GDM1 (cell line): ENCODE data around the gene CRYBG3.

Experiments
- DNase-seq: peaks from one replicate; lab custom pipeline; 2025; lab: John Stamatoyannopoulos, UW

CRYBG3 gene

DNA sequence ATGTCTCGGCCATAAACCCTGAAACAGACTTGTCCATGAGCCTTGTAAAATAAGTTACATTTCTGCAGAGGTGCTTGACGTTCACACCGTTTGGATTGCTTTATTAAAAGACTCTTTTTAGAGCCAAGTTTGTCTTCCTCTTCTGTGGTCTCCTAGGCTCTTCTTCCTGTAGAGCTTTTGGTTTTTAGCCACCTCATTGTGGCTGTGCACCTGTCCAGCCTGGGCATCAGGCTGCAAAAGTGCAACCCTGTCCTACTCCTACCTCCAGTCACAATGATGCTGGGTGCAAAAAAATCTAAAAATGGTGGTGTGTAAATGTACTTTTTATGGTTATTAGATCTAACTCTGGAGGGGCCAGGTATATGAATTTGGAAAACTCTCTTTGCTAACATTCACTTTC, 153.2 kb downstream of the CRYBG3 start:
- no peak for DNase-seq

DNA sequence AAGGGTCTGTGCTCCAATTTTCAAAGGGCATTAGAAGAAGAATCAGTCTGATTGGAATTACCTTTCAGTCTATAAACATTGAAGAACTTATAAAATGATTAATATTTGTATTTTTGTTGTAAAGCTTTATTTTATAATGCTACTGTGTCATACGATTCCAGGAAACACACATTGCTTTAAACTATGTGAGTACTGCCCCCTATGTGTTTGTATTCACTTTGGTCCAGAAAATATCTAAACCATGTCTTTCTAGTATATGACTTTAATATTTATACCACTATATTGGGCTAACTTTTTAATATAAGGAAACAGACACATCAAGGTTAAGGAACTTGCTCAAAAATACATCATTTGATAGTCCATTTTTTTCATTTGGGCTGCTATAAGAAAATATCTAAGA, 153.7 kb downstream of the CRYBG3 start:
- DNase-seq, result no peak

DNA sequence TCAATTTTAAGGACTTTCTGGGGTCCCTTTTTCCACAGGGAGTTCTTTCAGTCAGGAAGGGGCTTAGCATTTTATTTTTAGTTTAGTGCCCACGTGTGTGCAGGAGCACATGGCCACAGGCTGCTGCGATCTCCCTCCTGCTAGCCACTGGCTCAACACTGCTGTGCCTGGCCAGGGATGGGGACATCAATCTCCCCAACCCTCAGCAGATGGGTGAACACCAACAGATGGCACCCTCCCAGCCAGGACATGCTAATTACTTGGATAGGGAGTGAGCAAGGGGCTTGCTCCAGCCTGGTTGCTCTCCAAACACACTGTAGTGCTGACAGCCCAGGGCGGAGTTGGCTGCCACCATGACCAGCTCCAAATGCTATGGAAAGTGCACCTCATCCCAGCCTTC, 157.8 kb downstream of the CRYBG3 start:
- no peak for DNase-seq

DNA sequence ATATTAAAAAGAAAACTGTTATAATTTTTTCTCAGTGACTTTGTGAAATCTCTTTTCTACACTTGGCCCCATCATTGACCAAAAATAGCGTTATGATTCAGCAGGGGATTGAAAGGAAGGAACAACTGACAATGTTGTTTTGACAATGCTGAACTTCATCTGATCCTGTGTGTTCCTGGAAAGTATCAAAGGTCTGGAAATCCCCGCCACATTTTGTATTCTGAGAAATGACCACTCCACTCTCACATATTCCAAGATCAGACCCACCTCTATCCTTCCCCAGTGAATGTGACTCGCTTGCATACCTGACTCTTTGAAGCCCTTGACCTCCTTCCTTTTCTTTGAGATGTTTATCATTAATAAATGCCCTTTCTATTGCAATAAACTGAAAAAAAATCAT, 160.1 kb downstream of the CRYBG3 start:
- no peak for DNase-seq

DNA sequence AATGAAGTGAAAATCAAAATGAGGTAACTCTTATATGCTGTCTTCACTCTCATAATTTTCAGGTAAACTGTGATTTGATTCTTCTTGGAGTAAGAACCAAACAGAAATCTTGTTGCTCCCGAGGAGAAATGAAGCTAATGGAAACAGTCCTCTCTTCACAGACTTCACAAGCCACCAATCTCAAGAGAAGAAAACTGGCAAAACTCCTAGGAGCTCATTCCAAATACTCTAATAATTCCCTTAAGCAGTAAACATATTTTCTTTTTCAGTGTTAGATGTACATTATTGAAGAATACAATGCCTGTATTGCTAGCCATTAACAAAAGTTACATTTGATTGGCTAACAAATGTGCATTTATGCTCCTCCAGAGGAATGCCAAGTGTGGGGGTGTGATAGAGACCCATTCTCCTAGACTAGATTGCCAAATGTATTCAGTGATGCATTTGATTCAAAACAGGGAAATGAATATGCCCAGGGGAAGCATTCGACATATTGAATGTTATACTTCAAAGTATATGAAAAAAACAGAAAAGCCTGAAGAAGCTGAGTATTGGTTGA, 162.2 kb downstream of the CRYBG3 start:
- no peak for DNase-seq

DNA sequence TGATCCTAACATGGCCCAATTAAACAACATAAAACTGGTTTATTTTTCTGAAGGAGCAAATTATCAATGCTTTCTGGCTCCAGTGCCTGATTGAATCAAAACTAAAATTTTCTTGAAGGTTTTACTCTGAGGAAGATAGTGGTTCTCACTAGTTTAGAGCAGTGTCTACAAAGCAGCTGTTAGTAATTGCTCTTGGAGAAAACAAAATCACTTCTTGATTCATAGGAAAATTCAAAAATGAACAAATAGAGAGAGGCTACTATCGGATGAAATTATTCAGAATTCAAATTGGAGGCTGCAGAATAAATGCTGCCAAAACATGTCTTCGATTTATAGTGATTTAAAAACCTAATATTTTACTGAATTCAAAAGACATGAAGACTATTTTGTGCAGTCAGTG, 165.5 kb downstream of the CRYBG3 start:
- no peak for DNase-seq

DNA sequence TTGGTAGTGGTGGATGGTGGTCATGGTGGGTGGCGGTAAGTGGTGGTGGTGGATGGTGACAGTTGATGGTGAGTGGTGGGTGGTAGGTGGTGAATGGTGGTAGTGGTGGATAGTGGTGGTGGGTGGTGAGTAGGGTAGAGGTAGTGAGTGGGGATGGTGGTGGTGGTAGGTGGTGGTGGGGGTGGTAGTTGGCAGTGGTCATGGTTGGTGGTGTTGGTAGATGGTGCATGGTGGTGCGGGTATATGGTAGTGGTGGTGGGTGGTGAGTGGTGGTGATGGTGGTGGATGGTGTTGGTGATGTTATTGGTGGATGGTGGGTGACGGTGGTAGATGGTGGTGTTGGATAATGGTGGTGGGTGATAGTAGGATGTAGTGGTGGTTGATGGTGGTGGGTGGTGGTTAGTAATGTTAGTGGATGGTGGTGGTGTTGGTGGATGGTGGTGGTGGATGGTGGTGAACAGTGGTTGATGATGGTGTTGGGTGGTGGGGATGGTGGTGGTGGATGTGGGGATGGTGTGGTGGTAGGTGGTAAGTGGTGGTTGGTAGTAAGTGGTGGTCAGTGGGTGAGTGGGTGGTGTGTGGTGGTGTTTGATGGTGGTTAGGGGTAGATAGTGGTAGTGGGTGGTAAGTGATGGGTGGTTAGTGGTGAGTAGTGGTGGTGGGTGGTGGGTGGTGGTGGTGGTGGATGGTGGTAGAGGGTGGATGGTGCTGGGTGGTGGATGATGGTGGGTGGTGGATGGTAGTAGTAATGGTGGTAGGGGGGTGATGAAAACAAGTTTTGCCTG, 167.2 kb downstream of the CRYBG3 start:
- no peak for DNase-seq

DNA sequence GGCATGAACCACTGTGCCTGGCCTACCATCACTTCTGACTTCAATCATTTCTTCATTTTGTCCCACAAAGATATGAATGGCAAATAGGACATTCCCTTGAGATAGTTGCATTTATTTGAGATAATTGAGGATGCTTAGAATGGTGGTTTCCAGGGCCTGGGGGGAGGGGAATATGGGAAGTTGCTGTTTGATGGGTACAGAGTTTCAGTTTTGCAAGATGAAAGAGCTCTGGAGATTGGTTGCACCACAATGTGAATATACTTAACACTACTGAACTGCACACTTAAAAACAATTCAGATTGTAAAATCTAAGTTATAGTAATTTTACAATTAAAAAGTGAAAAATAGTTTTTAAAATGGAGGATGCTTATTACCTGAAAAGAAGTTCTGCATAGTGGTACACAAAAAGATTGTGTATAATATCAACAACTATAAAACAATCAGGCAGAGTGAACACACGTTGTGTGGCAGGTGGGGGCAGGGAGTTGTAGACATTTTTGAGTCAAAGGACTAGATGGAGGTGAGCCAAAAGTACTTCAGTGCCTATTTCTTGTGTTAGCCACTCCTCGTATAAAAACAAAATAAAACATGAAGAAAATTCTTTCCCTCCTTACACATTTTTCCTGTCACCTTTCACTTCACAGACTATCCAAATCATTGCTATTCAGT, 168.9 kb downstream of the CRYBG3 start:
- no peak for DNase-seq

DNA sequence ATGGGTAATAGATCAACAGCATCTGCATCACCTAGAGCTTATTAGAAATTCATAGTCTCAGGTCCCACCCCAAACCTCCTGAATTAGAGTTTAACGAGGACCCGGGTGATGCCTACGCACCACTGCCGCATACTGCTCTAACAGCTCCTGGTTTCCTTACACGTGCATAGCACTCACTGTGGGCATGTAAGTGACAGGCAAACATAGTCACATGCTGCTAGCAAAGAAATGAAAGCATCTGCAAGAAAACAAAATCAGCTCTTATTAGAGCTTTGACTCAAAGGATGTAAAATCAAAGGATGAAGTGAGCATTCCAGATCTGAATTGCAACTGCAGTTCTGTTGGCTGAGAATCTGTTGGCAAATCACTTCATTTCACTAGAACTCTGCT, 169.5 kb downstream of the CRYBG3 start:
- DNase-seq, result no peak

DNA sequence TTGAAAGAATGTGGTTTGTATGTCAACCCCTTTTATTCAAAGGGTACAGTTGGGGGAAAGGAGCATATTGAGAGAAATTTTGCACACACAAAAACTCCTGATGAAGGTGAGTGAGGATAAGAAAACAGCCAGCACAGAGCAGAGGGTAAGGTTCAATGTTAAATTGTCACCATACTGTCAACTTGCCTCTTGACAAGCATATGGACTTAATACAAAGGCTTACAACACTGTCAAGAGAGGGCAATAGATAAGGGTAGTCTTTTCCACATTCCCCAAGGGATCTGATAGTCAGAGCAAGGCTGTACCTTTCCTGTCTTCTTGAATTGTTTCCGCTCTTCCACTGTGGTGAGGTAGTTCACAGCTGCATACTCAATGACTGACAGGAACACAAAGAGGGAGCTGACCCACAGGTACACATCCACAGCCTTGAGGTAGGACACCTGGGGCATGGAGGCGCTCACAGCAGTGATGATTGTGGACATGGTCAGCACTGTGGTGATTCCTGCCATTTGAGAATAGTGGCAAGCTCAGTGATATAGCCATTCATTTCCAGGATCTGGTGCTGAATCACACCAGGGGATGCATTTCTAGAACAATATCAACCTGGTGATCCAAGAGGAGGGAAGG, 170.8 kb downstream of the CRYBG3 start:
- DNase-seq, result no peak

DNA sequence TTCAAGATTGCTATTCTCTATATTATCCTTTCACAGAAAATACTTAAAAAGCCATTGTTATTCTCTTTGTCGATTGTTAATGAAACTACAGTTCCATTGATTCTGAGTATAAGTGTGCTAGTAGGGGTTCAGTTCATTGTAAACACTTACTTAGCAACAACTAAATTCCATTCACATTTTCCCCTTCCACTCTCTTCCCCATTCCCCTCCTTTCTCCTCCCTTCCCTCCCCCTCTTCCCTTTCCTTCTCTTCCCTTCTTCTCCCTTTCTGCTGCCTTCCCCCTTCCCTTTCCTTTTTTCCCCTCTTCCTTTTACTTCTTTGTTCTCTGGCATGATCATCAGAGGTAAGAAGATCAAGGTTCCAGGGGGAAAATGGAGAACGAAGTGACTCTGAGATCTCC, 171.7 kb downstream of the CRYBG3 start:
- DNase-seq, result no peak

DNA sequence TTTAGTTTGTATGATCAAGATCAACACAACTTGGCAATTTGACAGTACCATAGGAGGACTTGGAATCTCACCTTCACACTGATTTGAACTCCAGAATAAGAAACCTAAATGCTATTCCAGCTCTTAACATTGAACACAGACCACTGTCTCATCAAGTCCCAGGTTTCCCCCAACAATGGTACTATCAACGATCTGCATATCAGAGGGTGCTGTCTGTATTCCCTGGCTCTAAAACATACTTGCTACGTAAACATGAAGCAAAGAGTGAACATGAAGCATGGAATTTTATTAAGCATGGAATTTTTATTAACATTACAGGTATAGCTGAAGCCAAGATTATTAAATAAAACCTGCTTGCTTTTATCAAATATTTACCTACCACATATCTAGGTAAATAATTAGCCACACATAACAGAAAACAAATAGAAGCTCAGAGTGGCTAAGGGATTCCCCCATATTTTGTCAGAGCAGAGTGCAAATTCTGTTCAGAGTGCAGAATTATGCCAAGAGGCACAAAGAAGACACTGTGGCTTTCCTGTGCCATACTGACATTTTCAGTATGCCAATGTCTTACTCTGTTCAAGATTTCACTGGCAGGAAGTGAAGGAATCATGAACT, 172.6 kb downstream of the CRYBG3 start:
- no peak for DNase-seq
